Fibroblast of lung (primary cell): ENCODE measurements around the gene DOCK7. TPM values are rescaled to one million over a fixed set of nuclear protein-coding genes. Genes with fewer than 3 reads are reported as not detected.
A peak's percentile ranks its signal among the peaks of the same experiment; 100 is the strongest.

Source experiments
- DNase-seq, 2 donors: peaks; one replicate each; pipeline versions ENCODE4 v3.0.0 to v3.0.0-alpha.2; 2010; ENCODE audit warnings: low read depth in 2 of 2
- H2AFZ ChIP-seq: 2 replicates; pipeline ENCODE4 v1.5.1; 2012; ENCODE audit warnings: low read length, control low read depth, inconsistent platforms
- H3K27ac ChIP-seq: 2 replicates; pipeline ENCODE4 v1.5.1; 2011; ENCODE audit warnings: low read length, control low read depth; ENCODE audit not compliant: insufficient read depth
- H3K27me3 ChIP-seq: 2 replicates; pipeline ENCODE4 v1.5.1; 2011; ENCODE audit warnings: mild to moderate bottlenecking, low read length; ENCODE audit not compliant: control insufficient read depth, insufficient read depth
- H3K36me3 ChIP-seq: 2 replicates; pipeline ENCODE4 v1.5.1; 2011; ENCODE audit warnings: low read length; ENCODE audit not compliant: control insufficient read depth, insufficient read depth
- H3K4me1 ChIP-seq: 2 replicates; pipeline ENCODE4 v1.5.1; 2011; ENCODE audit warnings: low read length; ENCODE audit not compliant: control insufficient read depth, insufficient read depth; ENCODE audit errors: extremely low read depth
- H3K4me2 ChIP-seq: 2 replicates; pipeline ENCODE4 v1.5.1; 2011; ENCODE audit warnings: low read length, control low read depth; ENCODE audit not compliant: insufficient read depth; ENCODE audit errors: extremely low read depth
- H3K4me3 ChIP-seq, 4 experiments: fragments of 200-600 bp in 1 of 4; sonication (generic) in 1 of 4; replicated peaks in 1 of 4; 2 replicates each; pipeline ENCODE4 v1.5.1; 2011 to 2016; ENCODE audit warnings: low read length in 4 of 4, low read depth in 3 of 4, mild to moderate bottlenecking in 3 of 4, control low read depth in 2 of 4, inconsistent platforms in 1 of 4, mixed read lengths in 1 of 4; ENCODE audit not compliant: insufficient read depth in 1 of 4; ENCODE audit errors: control extremely low read depth in 1 of 4
- H3K79me2 ChIP-seq: 2 replicates; pipeline ENCODE4 v1.5.1; 2012; ENCODE audit warnings: mild to moderate bottlenecking, low read length, inconsistent platforms; ENCODE audit not compliant: control insufficient read depth, insufficient read depth
- H3K9ac ChIP-seq: 2 replicates; pipeline ENCODE4 v1.5.1; 2011; ENCODE audit warnings: mild to moderate bottlenecking, low read length, control low read depth; ENCODE audit not compliant: insufficient read depth
- H3K9me3 ChIP-seq: 2 replicates; pipeline ENCODE4 v1.5.1; 2012; ENCODE audit warnings: low read depth, low read length; ENCODE audit not compliant: control insufficient read depth, insufficient read depth
- H4K20me1 ChIP-seq: 2 replicates; pipeline ENCODE4 v1.5.1; 2011; ENCODE audit warnings: low read length; ENCODE audit not compliant: control insufficient read depth, insufficient read depth; ENCODE audit errors: extremely low read depth
- CTCF ChIP-seq, 2 donors: IDR thresholded peaks in 1 of 2; conservative IDR thresholded peaks in 1 of 2; 1 replicate in 1 of 2; 2 replicates in 1 of 2; pipeline ENCODE4 v1.5.1; 2011 to 2012; ENCODE audit warnings: low read length in 2 of 2, control low read depth in 1 of 2, inconsistent platforms in 1 of 2, low read depth in 1 of 2, mild to moderate bottlenecking in 1 of 2
- EZH2 ChIP-seq: IDR thresholded peaks from 2 replicates; pipeline ENCODE4 v1.5.1; 2012; ENCODE audit warnings: low read length, control low read depth, mild to moderate bottlenecking; ENCODE audit errors: missing control alignments
- polyA minus RNA-seq: library from RNA; depleted of rRNA, polyadenylated mRNA; stranded (reverse); fragments of >200 nt; gene quantifications from 2 replicates; pipeline ENCODE4 v1.2.3, GENCODE V29; 2011; ENCODE audit warnings: low replicate concordance
- polyA plus RNA-seq, 2 donors: library from polyadenylated mRNA; depleted of rRNA in 1 of 2; stranded (reverse) in 1 of 2; unstranded in 1 of 2; fragments of >200 nt; gene quantifications; 2 replicates each; pipeline ENCODE4 v1.2.1, GENCODE V29; 2011 to 2012; ENCODE audit warnings: missing spikeins in 1 of 2
- total RNA-seq: library from RNA; depleted of rRNA; stranded (reverse); fragments of >200 nt; gene quantifications from 2 replicates; pipeline ENCODE4 v1.2.1, GENCODE V29; 2014

The DOCK7 gene
- 92.5 and 153 TPM in 2 replicates for total RNA-seq
- polyA plus RNA-seq, result 48.4 and 66.5 TPM in 2 replicates
- polyA plus RNA-seq (2012), result 60.8 and 83.5 TPM in 2 replicates
- 44.2 and 88.0 TPM in 2 replicates for polyA minus RNA-seq

- Histone ChIP-seq H4K20me1 (no peaks in the 10 kb centered on the region), H2AFZ (peak within 1 kb of the TSS; percentile 88), H3K4me3 (peak within 1 kb of the TSS; percentile 77 to 90 (median 82)), H3K9ac (peak within 1 kb of the TSS; percentile 80), H3K36me3 (no peaks in the 10 kb centered on the region), H3K4me2 (peak within 1 kb of the TSS; percentile 88), H3K79me2 (peaks cover 41% of the 10 kb centered on the region), H3K27ac (peak within 1 kb of the TSS; percentile 74), H3K27me3 (no peaks in the 10 kb centered on the region), H3K4me1 (peaks cover 19% of the 10 kb centered on the region), H3K9me3 (no peaks in the 10 kb centered on the region)
- peak; percentile 82 to 83 for DNase-seq
- TF ChIP-seq CTCF (conservative IDR thresholded peaks at IDR 0.05 in 1 of 2, IDR thresholded peaks at IDR 0.05 in 1 of 2; ENCODE audit: low read depth in 1 of 2, low read length in 2 of 2) (no peak), EZH2 (no peak)
These were observed at the start of gene DOCK7 for GRCh38 chr1:62687903-62688686. DOCK7 (minus strand) TSS chr1:62688386; CDS start chr1:62688264, 122 bp downstream.

DNA sequence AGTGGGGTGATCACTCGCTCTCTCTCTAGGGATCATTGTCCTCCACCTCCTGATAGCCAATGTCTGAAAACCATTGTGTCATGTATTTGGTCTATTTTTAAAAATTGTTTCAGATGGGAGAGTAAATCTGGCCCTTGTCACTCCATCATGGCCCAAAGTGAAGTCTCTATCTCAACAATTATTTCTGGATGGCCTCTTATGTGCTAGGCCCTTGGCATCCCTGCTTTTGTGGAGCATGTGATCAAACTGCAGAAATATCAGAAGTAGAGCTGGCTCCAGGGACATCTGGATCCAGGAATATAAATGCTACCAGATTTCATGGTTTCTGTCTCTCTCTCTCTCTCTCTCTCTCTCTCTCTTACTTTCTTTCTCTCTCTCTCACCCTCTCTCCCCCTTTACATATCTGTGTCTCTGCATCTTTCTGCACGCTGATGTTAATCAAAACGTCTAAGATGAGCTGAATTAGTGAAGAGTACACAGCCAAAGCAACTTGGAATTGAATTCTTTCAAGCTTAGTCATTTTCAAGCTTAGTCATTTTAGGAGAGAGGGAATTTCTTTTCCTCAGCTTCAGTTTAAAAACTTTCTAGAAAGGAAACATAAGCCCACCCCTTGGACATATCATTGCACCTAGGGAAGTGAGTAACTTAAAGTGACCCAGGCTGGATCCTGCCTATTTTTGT lies 47.4 kb upstream of the DOCK7 start:
- no peak overlapping the region for H2AFZ ChIP-seq
- H3K36me3 ChIP-seq, result no peaks in the 10 kb centered on the region
- TF ChIP-seq CTCF (conservative IDR thresholded peaks at IDR 0.05 in 1 of 2, IDR thresholded peaks at IDR 0.05 in 1 of 2; ENCODE audit: low read depth in 1 of 2, low read length in 2 of 2) (no peak), EZH2 (no peak)

GRCh38 chr1:62732331-62732730 lies 44.1 kb upstream of the DOCK7 start:
- Histone ChIP-seq H4K20me1 (no peaks in the 10 kb centered on the region), H3K79me2 (no peaks in the 10 kb centered on the region), H3K27ac (no peak overlapping the region), H3K36me3 (no peaks in the 10 kb centered on the region), H3K4me1 (peaks cover 5% of the 10 kb centered on the region), H2AFZ (no peak overlapping the region), H3K9ac (no peak overlapping the region), H3K4me3 (no peak overlapping the region), H3K9me3 (no peaks in the 10 kb centered on the region), H3K4me2 (no peak overlapping the region), H3K27me3 (no peaks in the 10 kb centered on the region)
- DNase-seq, result no peak
- TF ChIP-seq EZH2 (no peak), CTCF (conservative IDR thresholded peaks at IDR 0.05 in 1 of 2, IDR thresholded peaks at IDR 0.05 in 1 of 2; ENCODE audit: low read depth in 1 of 2, low read length in 2 of 2) (no peak)

More for the DNA sequence above, 47.4 kb upstream of the DOCK7 start:
- Histone ChIP-seq H3K9ac (no peak overlapping the region), H4K20me1 (no peaks in the 10 kb centered on the region), H3K9me3 (no peaks in the 10 kb centered on the region), H3K4me2 (no peak overlapping the region), H3K4me3 (no peak overlapping the region), H3K27ac (no peak overlapping the region), H3K4me1 (no peaks in the 10 kb centered on the region), H3K79me2 (no peaks in the 10 kb centered on the region), H3K27me3 (no peaks in the 10 kb centered on the region)
- DNase-seq, result peak; percentile 49 to 74
